HG02943 (cell line): ENCODE data around the gene TEX54.
"Not testable (repeated sequence)": the region's sequence is repeated elsewhere in the genome, so short reads cannot be mapped to it uniquely, and the experiment has no call there.

Source experiments
- ATAC-seq: cut with Tn5 transposase; IDR thresholded peaks from one replicate; pipeline ENCODE4 v1.9.1; 2021; ENCODE audit warnings: mild to moderate bottlenecking, low read depth, moderate library complexity; ENCODE audit not compliant: unreplicated experiment

The TEX54 gene

GRCh38 chr11:62839050-62839945, 6.7 kb upstream of the TEX54 start, which contains the start of gene WDR74:
Gene WDR74, minus strand, starts transcription at chr11:62839590. Its CDS starts 20 bp downstream, at chr11:62839570.
- peak; percentile 46 for ATAC-seq

- ATAC-seq: no peak
Observed at GRCh38 chr11:62835336-62835735, 2.7 kb upstream of the TEX54 start.

- ATAC-seq: peak; percentile 87
Observed at GRCh38 chr11:62831520-62832335, 913 bp downstream of the TEX54 start, which contains the start of gene STX5. Gene STX5, minus strand, starts transcription at chr11:62832051. Its CDS starts 808 bp downstream, at chr11:62831243.

GRCh38 chr11:62830904-62831519, 1.6 kb downstream of the TEX54 start:
- ATAC-seq: no peak

- not testable (repeated sequence) for ATAC-seq
Observed at GRCh38 chr11:62828130-62828529, 4.5 kb downstream of the TEX54 start.

- ATAC-seq: no peak
Observed at GRCh38 chr11:62823677-62824076, 9.0 kb downstream of the TEX54 start.

- no peak for ATAC-seq
Observed at GRCh38 chr11:62817129-62817528, 15.5 kb downstream of the TEX54 start.

- ATAC-seq: no peak
Observed at GRCh38 chr11:62816557-62816956, 16.1 kb downstream of the TEX54 start.

GRCh38 chr11:62811659-62812058, 21.0 kb downstream of the TEX54 start:
- ATAC-seq: no peak

- ATAC-seq: no peak
Observed at GRCh38 chr11:62810748-62811147, 21.9 kb downstream of the TEX54 start.

GRCh38 chr11:62806611-62807121, 26.0 kb downstream of the TEX54 start:
- ATAC-seq: no peak

- ATAC-seq: no peak
Observed at GRCh38 chr11:62805961-62806441, 26.6 kb downstream of the TEX54 start.

- peak; percentile 76 for ATAC-seq
Observed at GRCh38 chr11:62805076-62805892, 27.4 kb downstream of the TEX54 start, which contains the start of gene NXF1. Gene NXF1, minus strand, starts transcription at chr11:62805440. Its CDS starts 84 bp downstream, at chr11:62805356.

GRCh38 chr11:62804310-62805075, 28.1 kb downstream of the TEX54 start:
- no peak for ATAC-seq

- no peak for ATAC-seq
Observed at GRCh38 chr11:62801071-62801470, 31.6 kb downstream of the TEX54 start.

GRCh38 chr11:62799486-62799885, 33.2 kb downstream of the TEX54 start:
- no peak for ATAC-seq

- ATAC-seq: no peak
Observed at GRCh38 chr11:62796281-62796680, 36.4 kb downstream of the TEX54 start.

GRCh38 chr11:62794201-62794775, 38.4 kb downstream of the TEX54 start:
- no peak for ATAC-seq
